Heart left ventricle (tissue), 16 donors: ENCODE data around the gene TGFBR3L. TPM values are rescaled to one million over a fixed set of nuclear protein-coding genes. Genes with fewer than 3 reads are reported as not detected.

ENCODE experiments used
- ATAC-seq, 4 donors: fragments of 200-7000 bp; cut with Tn5 transposase; one replicate each; pipeline ENCODE4 v1.9.1; 2020 to 2022; ENCODE audit warnings: moderate library complexity in 4 of 4, mild to moderate bottlenecking in 3 of 4, moderate number of reproducible peaks in 1 of 4
- DNase-seq, 5 donors: peaks; one replicate each; pipeline ENCODE4 v3.0.0-alpha.2; 2020
- H3K27ac ChIP-seq, 12 donors: fragments of 200-600 bp; sonication (generic) in 4 of 12; one replicate each; pipeline versions ENCODE4 v1.5.0 to v1.8.0; 2016 to 2022; ENCODE audit warnings: mild to moderate bottlenecking in 2 of 12
- H3K27me3 ChIP-seq, 9 donors: fragments of 200-600 bp; sonication (generic) in 2 of 9; one replicate each; pipeline versions ENCODE4 v1.5.1 to v1.8.0; 2016 to 2022; ENCODE audit warnings: mild to moderate bottlenecking in 3 of 9
- H3K36me3 ChIP-seq, 9 donors: fragments of 200-600 bp; sonication (generic) in 2 of 9; one replicate each; pipeline versions ENCODE4 v1.5.0 to v1.8.0; 2018 to 2022; ENCODE audit warnings: mild to moderate bottlenecking in 2 of 9
- H3K4me1 ChIP-seq, 12 donors: fragments of 200-600 bp; sonication (generic) in 4 of 12; one replicate each; pipeline versions ENCODE4 v1.5.0 to v1.8.0; 2016 to 2022; ENCODE audit warnings: mild to moderate bottlenecking in 3 of 12
- H3K4me3 ChIP-seq, 12 donors: fragments of 200-600 bp; sonication (generic) in 4 of 12; one replicate each; pipeline versions ENCODE4 v1.5.0 to v1.8.0; 2017 to 2022; ENCODE audit warnings: mild to moderate bottlenecking in 9 of 12, moderate library complexity in 4 of 12
- H3K9me3 ChIP-seq, 12 donors: fragments of 200-600 bp; sonication (generic) in 4 of 12; one replicate each; pipeline versions ENCODE4 v1.5.0 to v1.8.0; 2016 to 2022; ENCODE audit warnings: mild to moderate bottlenecking in 1 of 12
- CTCF ChIP-seq, 12 donors: fragments of 200-600 bp; sonication (generic) in 4 of 12; IDR thresholded peaks; one replicate each; pipeline versions ENCODE4 v1.5.0 to v1.8.0; 2018 to 2022; ENCODE audit warnings: antibody characterized with exemption in 12 of 12, mild to moderate bottlenecking in 5 of 12
- POLR2A ChIP-seq, 2 donors: fragments of 450-650 bp; IDR thresholded peaks; one replicate each; pipeline ENCODE4 v1.6.1; 2017; ENCODE audit warnings: antibody characterized with exemption in 2 of 2, mild to moderate bottlenecking in 2 of 2, moderate library complexity in 2 of 2
- WGBS, 4 donors: extraction: QIAGEN DNeasy Blood & Tissue Kit in 2 of 4; methylation state at CpG; one replicate each; pipeline versions ENCODE4 v1.1.5 to v1.1.7; 2013 to 2018; 5-methylcytosine and 5-hydroxymethylcytosine counted together
- intact Hi-C, 10 donors: fragments of 100-400 bp; cut with DNase I; formaldehyde crosslinking; loops; one replicate each; pipeline versions ENCODE4 v1.11.1 to v1.14.2; 2022
- polyA plus RNA-seq, 2 donors: library from polyadenylated mRNA; stranded (reverse); fragments of 200-250 nt; gene quantifications; one replicate each; pipeline ENCODE4 v1.2.3, GENCODE V29; 2013
- total RNA-seq, 9 donors: library from RNA; depleted of rRNA in 2 of 9; stranded (reverse); fragments of >200 nt in 2 of 9; fragmentation: NEBNext Ultra II Directional in 3 of 9; extraction: Animal tissue kit (Norgen Biotek cat#: 25700) in 3 of 9; gene quantifications; one replicate each; pipeline versions ENCODE4 v1.1.0 to v1.2.4, GENCODE V29; 2016 to 2023
- donor health status: ischemic (EF 13 %, LVEDD 7.1; RV severe dilation, severe dysfunction).
- donor health status: healthy with polysubstance abuse.
- donor health status: DM: no; HTN: yes; CAD: no.
- donor health status: DM: no; HTN: no; CAD: no.
- donor health status: ischemic (EF 25% LVEDD 6.9; RV normal size, moderate dysfunction).
- donor health status: ischemic (EF 25% LVEDD 5.7; RV mildly dilated, moderate dysfunction).
- donor health status: healthy.
- donor health status: DM: yes; HTN: yes; CAD: no.
- donor health status: ischemic (EF 35%, LVEDD 5.7; RV mildly dilated, moderate dysfunction).
- donor health status: nonischemic (EF 11% LVEDD 7.7; RV severe dilation, severe dysfunction).
- donor health status: DM: yes; HTN: yes; CAD: no.
- donor health status: PGD.
- donor health status: ischemic (EF 29% LVEDD 5.4; RV normal size, mild dysfunction).
- donor health status: nonischemic (EF 23%, LVEDD 6.1; RV moderate dilation, normal function).

Gene TGFBR3L
- total and polyA plus RNA-seq, 11 donors: 0.76 to 41.2 (median 6.8) TPM

GRCh38 chr19:7879111-7879807, 35.4 kb upstream of the TGFBR3L start:
- Histone ChIP-seq H3K4me1 (peaks cover 0 to 7% (median 0%) of the 10 kb centered on the region in 12 donors), H3K36me3 (no peaks in the 10 kb centered on the region), H3K27ac (no peak overlapping the region), H3K27me3 (peaks cover 0 to 13% (median 6%) of the 10 kb centered on the region in 9 donors), H3K9me3 (no peaks in the 10 kb centered on the region), H3K4me3 (no peak overlapping the region)
- TF ChIP-seq POLR2A (IDR thresholded peaks at IDR 0.05) (no peak), CTCF (IDR thresholded peaks at IDR 0.05) (no peak)
- DNase-seq (no peak), ATAC-seq (no peak)
- intact Hi-C loops: no loop called here
- 73 to 78% (median 77%) methylated on average over 10 to 18 of the region's 18 CpGs for WGBS, 4 donors

- no peak for DNase-seq
- H3K27ac ChIP-seq: no peak overlapping the region
- H3K9me3 ChIP-seq: no peaks in the 10 kb centered on the region
- TF ChIP-seq CTCF (IDR thresholded peaks at IDR 0.05) (no peak), POLR2A (IDR thresholded peaks at IDR 0.05) (no peak)
- WGBS, 4 donors: 86 to 90% (median 87%) methylated on average over 19 of the region's 19 CpGs
- peaks cover 0 to 1% (median 0%) of the 10 kb centered on the region in 12 donors for H3K4me1 ChIP-seq
- intact Hi-C loops: no loop called here
- peaks cover 0 to 7% (median 1%) of the 10 kb centered on the region in 9 donors for H3K27me3 ChIP-seq
- H3K4me3 ChIP-seq: no peak overlapping the region
- no peaks in the 10 kb centered on the region for H3K36me3 ChIP-seq
- ATAC-seq: no peak
These were observed 34.8 kb upstream of the TGFBR3L start for GRCh38 chr19:7879836-7880235.

GRCh38 chr19:7881910-7882309, 32.7 kb upstream of the TGFBR3L start:
- Histone ChIP-seq H3K36me3 (no peaks in the 10 kb centered on the region), H3K27ac (no peak overlapping the region), H3K4me3 (no peak overlapping the region), H3K27me3 (peaks cover 0 to 6% (median 0%) of the 10 kb centered on the region in 9 donors), H3K9me3 (no peaks in the 10 kb centered on the region), H3K4me1 (no peaks in the 10 kb centered on the region)
- TF ChIP-seq CTCF (IDR thresholded peaks at IDR 0.05): no peak
- no peak for TF ChIP-seq POLR2A (IDR thresholded peaks at IDR 0.05)
- no peak for DNase-seq
- 88 to 96% (median 94%) methylated on average over 3 of the region's 3 CpGs for WGBS, 4 donors
- intact Hi-C loops: no loop called here
- no peak for ATAC-seq

- TF ChIP-seq POLR2A (IDR thresholded peaks at IDR 0.05): no peak
- TF ChIP-seq CTCF (IDR thresholded peaks at IDR 0.05): no peak
- ATAC-seq: no peak
- no peak for DNase-seq
- intact Hi-C loops: no loop called here
- 81 to 92% (median 87%) methylated on average over 4 of the region's 4 CpGs for WGBS, 4 donors
- Histone ChIP-seq H3K36me3 (no peaks in the 10 kb centered on the region), H3K9me3 (no peaks in the 10 kb centered on the region), H3K4me3 (no peak overlapping the region), H3K27ac (no peak overlapping the region), H3K4me1 (peaks cover 0 to 2% (median 0%) of the 10 kb centered on the region in 12 donors), H3K27me3 (peaks cover 0 to 16% (median 6%) of the 10 kb centered on the region in 9 donors)
These were observed 31.5 kb upstream of the TGFBR3L start for GRCh38 chr19:7883105-7883504.
